Esophagus muscularis mucosa (tissue), 3 donors: ENCODE data around the gene TAS2R40.

Experiments
- CTCF ChIP-seq, 3 experiments: fragments of 200-600 bp in 2 of 3; fragments of 450-650 bp in 1 of 3; sonication (generic) in 2 of 3; IDR thresholded peaks; one replicate each; pipeline ENCODE4 v1.5.1; 2017 to 2019; ENCODE audit warnings: antibody characterized with exemption in 3 of 3, mild to moderate bottlenecking in 2 of 3, moderate library complexity in 1 of 3
- POLR2A ChIP-seq: fragments of 450-650 bp; IDR thresholded peaks from one replicate; pipeline ENCODE4 v1.6.1; 2017; ENCODE audit warnings: antibody characterized with exemption, moderate library complexity, mild to moderate bottlenecking, low read depth

- TF ChIP-seq CTCF (IDR thresholded peaks at IDR 0.05), result no peak
- no peak for TF ChIP-seq POLR2A
Observed at GRCh38 chr7:143242306-143242705, 20.5 kb downstream of the TAS2R40 start.
